Type B pancreatic cell (in vitro differentiated cells): Measurements from ENCODE around the gene ASGR1. TPM values are rescaled to one million over a fixed set of nuclear protein-coding genes. Genes with fewer than 3 reads are reported as not detected.
"Not testable (repeated sequence)": the region's sequence is repeated elsewhere in the genome, so short reads cannot be mapped to it uniquely, and the experiment has no call there.

Experiments used
- DNase-seq: peaks from one replicate; pipeline ENCODE4 v3.0.0; 2021; ENCODE audit warnings: mixed read lengths; ENCODE audit not compliant: unreplicated experiment; ENCODE audit errors: extremely low spot score
- H3K27ac Mint-ChIP-seq: 2 replicates; pipeline ENCODE4 v1.8.0; 2021; ENCODE audit warnings: mild to moderate bottlenecking, mixed read lengths
- H3K27me3 Mint-ChIP-seq: 2 replicates; pipeline ENCODE4 v1.8.0; 2021; ENCODE audit warnings: mixed read lengths
- H3K36me3 Mint-ChIP-seq: 2 replicates; pipeline ENCODE4 v1.8.0; 2021; ENCODE audit warnings: mixed read lengths
- H3K4me1 Mint-ChIP-seq: one replicate; pipeline ENCODE4 v1.8.0; 2021; ENCODE audit warnings: mixed read lengths; ENCODE audit not compliant: unreplicated experiment
- H3K4me3 Mint-ChIP-seq: 2 replicates; pipeline ENCODE4 v1.8.0; 2021; ENCODE audit warnings: mild to moderate bottlenecking, mixed read lengths
- H3K9me3 Mint-ChIP-seq: 2 replicates; pipeline ENCODE4 v1.8.0; 2021; ENCODE audit warnings: mixed read lengths
- total RNA-seq: library from RNA; stranded (reverse); gene quantifications from 2 replicates; pipeline ENCODE4 v1.2.1, GENCODE V29; 2021; ENCODE audit warnings: low replicate concordance
- TF ChIP-seq, protein P1 (sequence below): fragments of 200-600 bp; sonication (generic); conservative IDR thresholded peaks from 2 replicates; pipeline ENCODE4 v1.5.0; 2021; ENCODE audit warnings: antibody characterized with exemption, mild to moderate bottlenecking

The ASGR1 gene
- total RNA-seq, 1 donor from 2014 or later: 9.7 TPM

DNA sequence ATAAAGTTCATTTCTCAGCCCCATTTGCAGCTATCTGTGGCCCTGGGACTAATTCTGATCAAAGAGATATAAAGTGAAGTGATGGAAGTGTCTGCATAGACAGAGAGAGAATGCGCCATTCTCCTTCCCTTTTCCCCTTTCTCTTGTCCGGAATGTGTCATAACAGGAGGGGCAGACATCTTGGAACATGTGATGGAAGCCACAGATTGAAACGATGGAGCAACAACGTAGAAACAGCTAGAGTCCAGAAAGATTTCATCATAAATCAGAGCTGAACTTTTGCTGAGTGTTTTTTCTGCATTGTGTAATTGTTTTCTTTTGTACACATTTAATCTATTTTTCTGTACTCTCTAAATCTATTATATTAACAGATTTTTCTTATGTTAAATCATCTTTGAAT, 11.3 kb downstream of the ASGR1 start:
- H3K27me3 Mint-ChIP-seq: no peaks in the 10 kb centered on the region
- no peak overlapping the region for H3K27ac Mint-ChIP-seq
- no peak for DNase-seq
- peaks cover 6% of the 10 kb centered on the region for H3K36me3 Mint-ChIP-seq
- H3K9me3 Mint-ChIP-seq: no peaks in the 10 kb centered on the region
- H3K4me1 Mint-ChIP-seq: no peaks in the 10 kb centered on the region
- TF ChIP-seq, protein P1, sequence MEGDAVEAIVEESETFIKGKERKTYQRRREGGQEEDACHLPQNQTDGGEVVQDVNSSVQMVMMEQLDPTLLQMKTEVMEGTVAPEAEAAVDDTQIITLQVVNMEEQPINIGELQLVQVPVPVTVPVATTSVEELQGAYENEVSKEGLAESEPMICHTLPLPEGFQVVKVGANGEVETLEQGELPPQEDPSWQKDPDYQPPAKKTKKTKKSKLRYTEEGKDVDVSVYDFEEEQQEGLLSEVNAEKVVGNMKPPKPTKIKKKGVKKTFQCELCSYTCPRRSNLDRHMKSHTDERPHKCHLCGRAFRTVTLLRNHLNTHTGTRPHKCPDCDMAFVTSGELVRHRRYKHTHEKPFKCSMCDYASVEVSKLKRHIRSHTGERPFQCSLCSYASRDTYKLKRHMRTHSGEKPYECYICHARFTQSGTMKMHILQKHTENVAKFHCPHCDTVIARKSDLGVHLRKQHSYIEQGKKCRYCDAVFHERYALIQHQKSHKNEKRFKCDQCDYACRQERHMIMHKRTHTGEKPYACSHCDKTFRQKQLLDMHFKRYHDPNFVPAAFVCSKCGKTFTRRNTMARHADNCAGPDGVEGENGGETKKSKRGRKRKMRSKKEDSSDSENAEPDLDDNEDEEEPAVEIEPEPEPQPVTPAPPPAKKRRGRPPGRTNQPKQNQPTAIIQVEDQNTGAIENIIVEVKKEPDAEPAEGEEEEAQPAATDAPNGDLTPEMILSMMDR: no peak
- no peak overlapping the region for H3K4me3 Mint-ChIP-seq

DNA sequence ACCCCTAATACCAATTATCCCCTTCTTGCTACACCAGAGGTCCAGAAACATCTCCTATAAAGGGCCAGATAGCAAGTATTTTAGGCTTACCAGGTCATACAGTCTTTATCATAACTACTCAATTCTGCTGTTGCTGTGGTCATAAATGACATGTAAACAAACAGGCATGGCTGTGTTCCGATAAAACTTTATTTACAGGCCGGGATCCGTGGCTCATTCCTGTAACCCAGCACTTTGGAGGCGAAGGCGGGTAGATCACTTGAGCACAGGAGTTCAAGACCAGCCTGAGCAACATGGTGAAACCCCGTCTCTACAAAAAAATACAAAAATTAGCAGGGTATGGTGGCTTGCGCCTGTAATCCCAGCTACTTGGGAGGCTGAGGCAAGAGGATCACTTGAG, 12.3 kb downstream of the ASGR1 start:
- H3K4me1 Mint-ChIP-seq: no peaks in the 10 kb centered on the region
- TF ChIP-seq, protein P1: no peak
- no peaks in the 10 kb centered on the region for H3K9me3 Mint-ChIP-seq
- no peak overlapping the region for H3K27ac Mint-ChIP-seq
- no peaks in the 10 kb centered on the region for H3K27me3 Mint-ChIP-seq
- H3K36me3 Mint-ChIP-seq: no peaks in the 10 kb centered on the region
- H3K4me3 Mint-ChIP-seq: no peak overlapping the region
- no peak for DNase-seq

DNA sequence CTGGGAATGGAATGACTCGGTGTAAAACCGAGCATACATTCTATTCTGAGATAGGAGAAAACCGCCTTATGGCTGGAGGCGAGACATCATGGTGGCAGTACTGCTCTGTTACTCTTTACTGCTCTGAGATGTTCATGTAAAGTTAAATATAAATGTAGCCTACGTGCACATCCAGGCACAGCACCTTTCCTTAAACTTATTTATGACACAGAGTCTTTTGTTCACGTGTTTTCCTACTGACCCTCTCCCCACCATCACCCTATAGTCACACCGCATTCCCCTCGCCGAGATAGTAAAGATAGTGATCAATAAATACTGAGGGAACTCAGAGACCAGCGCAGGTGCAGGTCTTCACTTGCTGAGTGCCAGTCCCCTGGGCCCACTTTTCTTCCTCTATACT, 19.6 kb downstream of the ASGR1 start:
- not testable (repeated sequence) for H3K27ac Mint-ChIP-seq, H3K9me3 Mint-ChIP-seq, H3K4me3 Mint-ChIP-seq, H3K36me3 Mint-ChIP-seq, DNase-seq, H3K4me1 Mint-ChIP-seq, H3K27me3 Mint-ChIP-seq

DNA sequence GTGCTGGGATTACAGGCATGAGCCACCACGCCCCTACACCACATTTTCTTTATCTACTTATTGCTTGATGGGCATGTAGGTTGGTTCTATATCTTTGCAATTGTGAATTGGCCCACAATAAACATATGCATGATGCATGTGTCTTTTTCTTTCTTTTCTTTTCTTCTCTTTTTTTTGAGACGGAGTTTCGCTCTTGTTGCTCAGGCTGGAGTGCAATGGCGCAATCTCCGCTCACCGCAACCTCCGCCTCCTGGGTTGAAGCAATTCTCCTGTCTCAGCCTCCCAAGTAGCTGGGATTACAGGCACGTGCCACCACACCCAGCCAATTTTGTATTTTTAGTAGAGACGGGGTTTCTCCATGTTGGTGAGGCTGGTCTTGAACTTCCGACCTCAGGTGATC, 20.7 kb downstream of the ASGR1 start:
- H3K9me3 Mint-ChIP-seq, H3K27ac Mint-ChIP-seq, H3K36me3 Mint-ChIP-seq, H3K4me3 Mint-ChIP-seq, DNase-seq, H3K4me1 Mint-ChIP-seq: not testable (repeated sequence)
- peaks cover 15% of the 10 kb centered on the region for H3K27me3 Mint-ChIP-seq

DNA sequence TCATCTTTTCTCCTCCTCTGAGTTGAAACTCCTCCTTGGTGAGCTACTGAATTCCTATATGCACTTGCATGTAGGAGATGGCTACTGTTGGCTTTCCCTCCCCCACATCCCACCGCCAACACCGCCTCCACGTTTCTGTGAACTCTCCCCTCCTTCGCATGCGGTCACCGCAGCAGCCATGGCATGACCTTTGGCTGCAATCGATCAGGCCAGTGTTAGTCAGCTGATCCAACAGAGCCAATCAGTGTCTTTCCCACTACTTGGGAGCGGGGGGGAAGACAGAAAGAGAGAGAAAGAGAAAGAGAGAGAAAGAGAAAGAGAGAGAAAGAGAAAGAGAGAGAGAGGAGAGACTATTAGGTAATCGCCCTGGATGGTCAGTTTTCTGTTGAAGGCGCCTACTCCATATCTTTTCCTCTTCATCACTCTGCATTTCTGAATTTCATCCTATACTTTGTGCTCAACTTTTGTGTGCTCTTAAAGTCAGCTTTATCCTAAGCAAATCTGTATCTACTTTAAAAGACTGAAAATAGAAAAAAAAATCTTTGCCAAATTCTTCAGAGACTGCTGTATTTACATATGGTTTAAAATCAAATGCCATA, 22.7 kb downstream of the ASGR1 start:
- Mint-ChIP-seq H3K4me1 (no peaks in the 10 kb centered on the region), H3K9me3 (no peaks in the 10 kb centered on the region)

DNA sequence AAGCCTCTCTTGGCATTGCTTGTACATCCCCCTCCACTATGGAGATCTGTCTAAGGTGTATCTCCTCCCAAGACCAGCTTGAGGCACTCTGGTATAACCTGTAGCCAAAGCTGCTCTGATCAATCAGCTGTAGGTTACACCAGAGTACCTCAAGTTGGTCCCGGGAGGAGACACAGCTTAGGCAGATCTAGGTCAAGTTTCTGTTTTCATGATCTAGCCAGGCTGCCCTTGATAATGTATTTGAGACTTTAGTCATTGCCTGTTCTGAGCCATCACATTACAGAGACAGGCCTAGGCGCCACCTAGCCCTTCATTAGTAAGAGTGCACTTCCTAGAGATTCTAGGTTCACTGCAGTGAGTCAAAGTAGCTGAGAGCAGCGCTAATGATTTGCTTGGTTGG, 31.4 kb downstream of the ASGR1 start:
- Mint-ChIP-seq H3K4me3 (no peak overlapping the region), H3K36me3 (no peaks in the 10 kb centered on the region), H3K9me3 (no peaks in the 10 kb centered on the region), H3K27ac (peak overlapping the region; percentile 59), H3K27me3 (no peaks in the 10 kb centered on the region), H3K4me1 (peaks cover 16% of the 10 kb centered on the region)
- TF ChIP-seq, protein P1: no peak
- DNase-seq: no peak

More for the DNA sequence above, 22.7 kb downstream of the ASGR1 start:
- no peak overlapping the region for H3K4me3 Mint-ChIP-seq
- H3K36me3 Mint-ChIP-seq: no peaks in the 10 kb centered on the region
- TF ChIP-seq, protein P1: no peak
- no peak for DNase-seq
- H3K27ac Mint-ChIP-seq: no peak overlapping the region
- peaks cover 15% of the 10 kb centered on the region for H3K27me3 Mint-ChIP-seq

DNA sequence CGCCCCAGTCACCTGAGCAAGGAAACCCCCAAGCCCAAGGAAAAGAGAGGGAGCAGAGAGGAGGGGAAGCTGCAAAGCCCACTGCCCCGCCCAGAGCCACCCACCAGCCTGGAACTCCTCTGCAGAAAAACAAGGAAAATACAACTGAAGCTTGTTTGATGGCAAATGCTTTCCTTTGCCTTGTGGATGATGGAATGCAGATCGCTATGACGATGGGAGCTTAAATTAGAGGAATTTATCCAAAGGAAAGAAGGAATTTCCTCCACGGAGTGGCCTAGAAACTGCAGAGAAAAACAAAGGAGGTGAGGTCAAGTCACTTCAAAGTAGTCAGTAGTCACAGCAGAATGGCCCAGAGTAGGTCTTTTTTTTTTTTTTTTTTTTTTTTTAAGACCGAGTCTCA, 33.1 kb downstream of the ASGR1 start:
- DNase-seq: no peak
- Mint-ChIP-seq H3K4me1 (peaks cover 28% of the 10 kb centered on the region), H3K4me3 (no peak overlapping the region), H3K27ac (peak overlapping the region; percentile 67), H3K36me3 (no peaks in the 10 kb centered on the region), H3K27me3 (peaks cover 6% of the 10 kb centered on the region), H3K9me3 (no peaks in the 10 kb centered on the region)
- TF ChIP-seq, protein P1: no peak
